OCI-M1 (cell line): ENCODE measurements around the gene MRGPRF.
A peak's percentile ranks its signal among the peaks of the same experiment; 100 is the strongest.
"Not testable (repeated sequence)": the region's sequence is repeated elsewhere in the genome, so short reads cannot be mapped to it uniquely, and the experiment has no call there.

Source experiments
- DNase-seq: peaks from one replicate; lab custom pipeline; 2025; lab: John Stamatoyannopoulos, UW

Gene MRGPRF

DNA sequence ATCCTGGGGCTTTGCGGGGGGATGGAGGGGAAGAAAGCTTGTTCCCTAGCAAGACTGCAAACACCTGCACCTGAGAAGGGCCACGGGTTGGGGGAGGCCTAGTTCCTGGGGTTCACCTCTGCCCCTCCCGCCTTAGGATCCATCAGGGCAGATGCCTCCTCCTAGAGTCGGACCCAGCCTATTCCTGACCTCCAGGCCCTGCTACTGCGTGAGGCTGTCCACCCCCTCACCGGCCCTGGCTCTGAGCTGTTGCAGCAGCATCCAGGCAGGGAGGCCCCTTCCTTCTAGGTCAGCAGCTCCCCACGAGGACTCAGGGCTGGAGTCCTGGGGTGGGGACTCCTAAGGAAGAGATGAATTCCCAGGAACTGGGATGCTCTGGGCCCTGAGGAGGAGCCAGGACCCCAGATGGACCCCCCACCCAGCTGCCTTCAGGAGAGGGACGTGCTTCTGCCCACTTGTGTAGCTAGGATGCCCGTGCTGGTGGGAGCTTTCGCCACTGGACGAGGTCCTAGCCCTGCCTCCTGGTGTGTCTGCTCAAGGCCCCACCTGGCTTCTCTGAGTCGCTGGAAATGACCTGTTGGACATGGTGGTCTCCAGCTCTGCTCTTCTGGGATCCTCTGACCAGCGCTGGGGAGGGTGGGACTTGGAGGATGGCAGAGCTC is 10.3 kb downstream of the MRGPRF start:
- DNase-seq, result no peak

DNA sequence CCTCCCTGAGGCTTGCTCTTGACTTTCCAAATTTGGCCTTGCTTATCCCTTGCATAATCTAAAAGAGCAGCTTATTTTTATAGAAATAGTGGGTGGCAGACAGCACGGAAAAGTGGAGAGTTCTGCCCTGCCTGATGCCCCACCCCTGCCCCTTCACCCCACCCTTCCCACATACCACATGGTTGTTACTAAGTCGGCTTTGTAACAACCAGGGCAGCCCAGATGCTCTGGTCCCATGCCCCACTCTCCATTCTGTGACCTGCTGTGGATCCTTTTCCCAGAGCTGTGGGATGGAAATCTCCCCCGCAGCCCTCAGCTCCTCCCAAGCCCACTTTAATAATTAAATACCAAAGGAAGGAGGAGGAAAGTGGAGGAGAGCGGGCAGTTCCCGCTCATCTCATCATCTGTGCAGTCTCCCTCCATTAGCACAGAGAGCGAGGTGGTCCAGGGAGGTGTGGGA is 10.9 kb downstream of the MRGPRF start:
- DNase-seq, result no peak

DNA sequence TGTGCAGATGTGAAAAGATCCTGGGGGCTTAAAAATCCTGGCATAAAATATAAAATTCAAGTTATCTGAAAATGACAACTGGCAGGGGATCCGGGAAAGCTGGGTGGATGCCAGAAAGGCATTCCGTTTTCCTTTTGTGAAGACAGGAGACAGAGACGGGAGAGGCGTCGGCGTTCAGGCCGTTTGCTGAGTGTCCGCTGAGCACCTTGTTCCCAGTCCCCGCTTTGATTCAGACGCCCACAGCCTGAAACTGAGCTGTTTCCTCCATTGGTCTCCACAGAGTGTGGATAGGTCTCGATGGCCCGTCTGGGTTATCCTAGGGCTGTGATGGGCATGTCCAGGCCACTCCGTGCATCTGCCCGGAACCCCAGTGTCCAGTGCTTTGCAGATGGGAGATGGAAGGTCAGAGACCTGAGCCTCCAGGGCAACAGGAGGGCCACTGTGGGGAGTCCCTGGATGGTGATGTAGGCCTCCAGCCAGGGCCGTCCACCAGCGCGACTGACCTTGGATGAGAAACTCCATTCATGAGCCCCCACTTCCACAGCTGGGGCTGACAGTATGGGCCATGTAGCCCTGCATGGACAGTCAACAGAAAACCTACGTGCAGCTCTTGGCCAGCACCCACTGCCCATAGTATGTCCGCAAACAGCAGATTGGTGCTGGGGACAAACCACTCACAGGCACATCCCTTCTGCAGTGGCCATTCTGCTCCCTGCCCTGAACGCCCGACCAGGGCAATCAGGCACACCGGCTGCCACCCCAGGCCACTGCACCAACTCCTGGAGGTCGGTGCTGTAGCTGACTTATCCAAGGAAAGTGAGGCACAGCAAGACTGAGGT is 11.6 kb downstream of the MRGPRF start:
- no peak for DNase-seq

DNA sequence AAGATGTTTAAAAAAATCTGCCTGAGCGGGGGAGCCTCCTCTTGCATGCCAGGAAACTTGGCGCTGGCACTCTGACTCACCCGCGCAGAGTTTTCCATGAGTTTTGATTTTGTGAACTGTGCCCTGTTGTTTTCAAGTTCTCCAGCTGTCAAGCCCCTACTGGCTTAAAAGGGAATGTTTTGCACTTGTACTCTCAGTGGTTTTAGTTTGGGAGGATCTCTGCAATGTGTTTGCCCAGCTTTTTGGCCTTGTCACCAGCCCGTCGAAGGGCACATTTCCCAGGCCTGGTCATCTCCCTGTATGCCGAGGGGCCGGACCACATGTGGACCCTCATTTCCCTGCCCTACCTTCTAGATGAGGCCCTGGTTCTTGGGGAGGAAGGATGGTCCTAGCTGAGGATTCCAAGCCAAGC is 12.2 kb downstream of the MRGPRF start:
- peak; percentile 65 for DNase-seq

DNA sequence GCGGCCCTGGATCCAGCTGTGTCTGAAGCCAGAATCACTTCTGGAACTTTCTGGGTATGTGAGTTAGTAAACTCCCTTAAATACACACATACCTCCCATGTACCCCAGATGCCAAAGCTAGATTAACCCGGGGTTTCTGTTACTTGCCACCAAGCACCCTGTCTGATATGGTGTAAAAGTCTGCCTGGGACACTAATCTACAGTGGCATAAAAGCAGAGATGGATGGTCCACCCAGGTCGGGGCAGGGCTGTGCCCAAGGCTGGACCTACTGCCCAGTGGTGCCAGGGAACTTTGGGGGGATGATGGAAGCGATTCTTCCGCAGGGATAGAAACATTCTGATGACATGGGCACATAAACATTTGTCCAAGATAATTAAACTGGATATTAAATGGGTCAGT is 12.7 kb downstream of the MRGPRF start:
- DNase-seq, result no peak

DNA sequence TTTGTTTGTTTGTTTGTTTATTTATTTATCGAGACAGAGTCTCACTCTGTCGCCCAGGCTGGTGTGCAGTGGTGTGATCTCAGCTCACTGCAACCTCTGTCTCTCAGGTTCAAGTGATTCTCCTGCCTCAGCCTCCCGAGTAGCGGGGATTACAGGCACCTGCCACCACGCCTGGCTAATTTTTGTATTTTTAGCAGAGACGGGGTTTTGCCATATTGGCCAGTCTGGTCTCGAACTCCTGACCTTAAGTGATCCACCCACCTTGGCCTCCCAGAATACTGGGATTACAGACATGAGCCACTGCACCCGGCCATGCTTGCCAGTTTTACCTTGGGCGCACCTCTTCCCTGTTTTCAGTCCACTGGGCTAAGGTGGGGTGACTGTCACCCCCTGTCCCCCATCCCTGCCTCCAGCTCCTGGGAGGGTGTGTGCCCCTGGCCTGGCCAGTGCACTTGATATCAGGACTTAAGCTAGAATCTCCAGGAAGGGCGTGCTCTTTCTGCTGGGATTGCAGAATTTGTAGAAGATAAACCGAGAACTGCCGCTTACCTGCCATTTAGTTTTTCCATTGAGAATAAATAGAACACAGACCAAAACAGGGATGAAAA is 13.2 kb downstream of the MRGPRF start:
- not testable (repeated sequence) for DNase-seq

DNA sequence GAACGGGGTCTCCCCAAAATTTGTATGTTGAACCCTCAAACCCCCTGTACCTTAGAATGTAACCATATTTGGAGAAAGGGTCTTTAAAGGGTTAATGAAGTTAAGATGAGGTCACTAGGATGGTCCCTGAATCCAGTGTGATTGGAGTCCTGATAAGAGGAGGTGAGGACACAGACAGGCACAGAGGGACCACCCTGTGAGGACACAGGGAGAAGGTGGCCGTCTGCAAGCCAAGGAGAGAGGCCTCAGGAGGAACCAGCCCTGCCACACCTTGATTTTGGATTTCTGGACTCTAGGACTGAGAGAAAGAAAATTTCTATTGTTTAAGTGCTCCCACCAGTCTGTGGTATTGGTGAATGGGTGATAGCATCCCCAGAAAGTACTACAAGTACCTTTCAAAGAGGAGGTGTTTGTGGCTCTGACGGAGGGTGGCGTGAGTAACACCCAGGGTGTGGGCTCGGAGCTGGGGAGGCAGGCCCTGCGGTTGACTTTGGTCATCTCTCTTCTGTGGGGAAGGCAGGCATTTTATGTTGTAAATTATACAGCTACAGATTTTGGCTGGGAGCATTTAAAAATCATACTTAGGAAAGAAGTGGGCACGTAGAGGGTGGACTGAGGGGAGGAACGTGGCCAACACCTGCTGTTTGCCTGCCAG is 13.8 kb downstream of the MRGPRF start:
- no peak for DNase-seq

DNA sequence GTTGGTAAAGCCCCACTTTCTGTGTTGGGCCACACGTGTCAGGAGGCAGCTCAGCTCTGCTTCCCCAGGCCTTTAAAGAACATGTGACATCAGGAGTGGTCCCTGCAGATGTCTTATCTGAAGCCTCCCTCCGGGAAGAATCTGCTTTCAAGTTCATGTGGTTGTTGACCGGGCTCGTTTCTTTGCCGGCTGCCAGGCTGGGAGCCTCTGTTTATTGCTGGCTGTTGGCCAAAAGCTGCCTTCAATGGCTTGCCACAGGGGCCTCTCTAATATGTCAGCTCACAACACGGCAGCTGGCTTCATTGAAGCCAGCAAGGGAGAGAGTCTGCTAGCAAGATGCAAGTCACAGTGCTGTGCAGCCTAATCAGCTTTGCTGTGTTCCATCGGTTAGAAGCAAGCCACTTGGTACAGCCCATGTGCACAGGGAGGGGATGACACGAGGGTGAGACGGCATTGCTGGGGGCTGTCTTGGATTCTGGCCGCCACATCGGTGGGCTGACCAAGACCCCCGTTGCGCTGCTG is 14.6 kb downstream of the MRGPRF start:
- peak; percentile 93 for DNase-seq

DNA sequence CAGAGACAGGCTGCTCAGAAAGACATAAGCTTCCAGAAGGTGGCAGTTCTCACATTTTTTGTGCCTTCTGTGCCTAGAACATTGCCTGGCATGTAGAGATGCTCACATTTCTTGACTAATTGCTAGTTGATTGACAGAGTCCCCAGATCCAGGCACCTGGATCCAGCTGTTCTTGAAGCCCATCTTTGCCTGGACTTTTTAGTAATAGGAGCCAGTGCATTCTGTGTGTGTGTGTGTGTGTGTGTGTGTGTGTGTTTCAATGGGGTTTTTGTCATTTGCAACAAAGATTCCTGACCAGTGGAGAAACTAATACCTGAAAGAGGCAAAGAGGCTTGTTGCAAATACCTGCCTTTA is 15.1 kb downstream of the MRGPRF start:
- DNase-seq, result no peak

DNA sequence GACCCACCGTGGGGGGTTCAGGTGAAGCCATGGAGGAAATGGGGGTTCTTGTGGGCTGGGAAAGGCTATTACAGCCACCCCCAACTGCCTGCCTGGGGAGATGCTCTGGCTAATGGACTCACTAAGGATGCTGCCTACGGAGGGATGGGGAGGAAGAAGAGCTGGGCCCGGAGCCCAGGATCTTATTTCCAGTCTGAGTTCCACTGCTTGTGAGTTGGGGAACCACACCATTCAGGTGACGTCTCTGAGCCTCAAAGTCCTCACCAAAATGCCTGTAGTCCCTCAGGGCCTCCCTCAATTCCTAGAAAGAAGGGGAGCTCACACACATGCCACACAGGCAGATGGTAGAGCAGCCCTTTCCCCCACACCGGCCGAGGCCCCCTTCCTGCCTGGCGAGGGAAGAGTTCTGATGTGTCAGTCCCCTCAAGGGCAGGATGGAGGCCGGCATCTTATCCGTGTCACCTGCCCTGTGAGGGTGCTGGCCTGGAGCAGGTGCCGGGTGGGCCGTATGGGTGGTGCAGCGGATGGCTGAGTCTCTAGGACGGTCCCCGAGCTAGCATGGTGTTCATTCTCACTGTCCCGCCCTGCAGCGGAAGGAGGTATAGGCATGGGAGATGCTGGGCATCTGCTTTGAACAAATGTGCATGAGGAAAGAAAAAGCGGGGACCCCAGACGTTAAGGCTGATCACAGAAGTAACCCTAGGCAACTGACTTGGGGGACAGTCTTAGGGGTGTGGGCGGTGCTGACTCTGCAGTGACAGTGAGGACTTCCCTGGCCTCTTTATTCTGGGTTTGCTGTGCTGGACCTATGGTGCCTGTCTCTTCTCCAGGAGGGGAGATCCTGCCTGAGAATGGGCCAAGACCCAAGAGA is 15.7 kb downstream of the MRGPRF start:
- no peak for DNase-seq

DNA sequence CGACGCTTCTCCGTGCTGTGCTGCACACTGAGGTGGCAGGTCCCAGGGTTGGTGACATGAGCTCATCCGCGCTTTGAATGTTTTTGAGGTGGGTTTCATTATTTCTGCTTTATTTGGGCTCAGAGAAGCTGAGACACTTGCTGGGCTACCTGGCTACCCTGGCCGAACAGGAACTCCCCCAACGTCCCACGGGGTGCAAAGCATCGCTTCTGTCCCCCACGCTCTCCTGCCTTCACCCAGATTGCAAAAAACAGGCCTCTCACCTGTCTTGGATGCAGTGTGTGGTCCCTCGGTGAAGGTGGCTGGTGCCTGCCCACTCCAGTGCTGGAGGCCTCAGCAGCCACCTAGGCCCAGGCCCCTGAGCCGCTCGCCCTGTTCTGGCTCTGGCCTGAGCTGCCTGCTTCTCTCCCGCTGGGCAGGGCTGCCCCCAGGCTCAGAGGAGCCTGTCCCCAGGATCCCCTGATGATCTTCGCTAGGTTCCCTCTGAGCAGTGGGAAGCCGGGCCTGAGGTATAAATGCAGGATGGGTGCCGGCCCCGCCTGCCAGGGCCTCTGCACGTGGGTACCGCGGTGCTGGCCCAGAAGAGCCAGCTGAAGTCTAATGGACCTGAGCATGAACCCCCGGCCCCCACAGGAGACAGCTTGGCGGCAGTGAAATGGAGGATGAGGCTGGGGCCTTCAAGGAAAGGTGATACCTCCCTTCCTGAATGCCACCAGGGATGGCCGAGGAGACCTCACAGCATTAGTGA is 16.5 kb downstream of the MRGPRF start:
- DNase-seq, result no peak

DNA sequence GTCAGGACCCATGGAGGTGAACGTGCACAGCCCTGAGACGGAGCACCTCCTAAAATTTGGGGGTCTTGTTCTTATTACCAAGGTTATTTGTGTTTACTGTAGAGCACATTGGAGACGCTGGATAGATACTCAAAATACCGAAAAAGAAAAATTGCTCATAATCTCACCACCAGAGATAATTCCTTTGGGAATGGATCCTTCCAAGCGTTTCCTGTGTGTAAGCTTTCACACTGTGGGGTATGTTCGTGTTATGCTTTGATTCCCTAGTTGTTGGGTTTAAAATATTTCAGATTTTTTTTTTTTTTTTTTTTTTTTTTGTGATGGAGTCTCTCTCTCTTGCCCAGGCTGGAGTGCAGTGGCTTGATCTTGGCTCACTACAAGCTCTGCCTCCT is 18.2 kb downstream of the MRGPRF start:
- no peak for DNase-seq

DNA sequence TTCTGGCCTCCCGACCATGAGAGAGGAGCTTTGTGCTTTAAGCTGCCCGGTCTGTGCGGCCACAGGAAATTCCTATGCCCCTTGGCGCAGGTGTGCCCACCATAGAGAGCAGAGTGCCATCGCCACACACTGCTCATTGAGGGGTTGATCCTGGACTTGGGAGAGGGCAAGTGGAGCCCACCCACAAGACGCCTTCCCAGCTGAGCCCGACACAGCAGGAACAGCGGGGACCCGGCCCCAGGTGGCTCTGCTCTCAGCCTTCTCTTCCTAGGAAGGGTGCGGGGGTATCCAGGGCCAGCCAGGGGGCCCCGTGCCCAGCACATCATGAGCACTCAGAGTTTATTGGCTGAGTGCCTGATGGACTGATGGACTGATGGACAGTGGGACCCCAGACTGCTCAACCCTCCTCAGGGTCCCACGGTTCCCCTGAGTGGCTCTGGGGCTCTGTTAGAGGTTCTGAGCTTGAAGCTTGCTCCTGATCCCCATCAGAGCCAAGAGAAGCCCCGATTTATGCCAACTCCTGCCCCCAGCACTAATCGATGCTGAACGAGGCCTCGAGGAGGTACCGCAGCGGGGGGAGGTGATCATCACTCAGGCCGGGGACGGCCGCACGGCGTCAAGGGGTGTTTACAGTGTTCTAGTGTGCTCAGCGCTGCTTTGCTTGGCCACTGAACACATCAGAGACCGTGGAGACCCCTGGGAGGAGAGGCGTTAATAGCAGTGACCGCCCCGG is 18.7 kb downstream of the MRGPRF start:
- DNase-seq, result no peak

DNA sequence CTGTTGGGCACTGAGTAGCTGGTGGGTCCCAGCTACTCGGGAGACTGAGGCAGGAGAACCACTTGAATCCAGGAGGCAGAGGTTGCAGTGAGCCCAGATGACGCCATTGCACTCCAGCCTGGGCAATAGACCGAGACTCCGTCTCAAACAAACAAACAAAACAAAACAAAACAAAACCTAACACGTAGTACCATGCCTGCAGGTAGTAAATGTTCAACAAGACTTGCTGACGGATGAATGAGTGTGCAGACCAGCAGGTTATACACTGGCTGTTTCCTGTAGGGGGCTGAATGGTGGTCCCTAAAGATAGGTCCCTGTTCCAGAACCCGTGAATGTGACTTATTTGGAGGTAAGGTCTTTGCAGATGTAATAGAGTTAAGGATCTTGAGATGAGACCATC is 19.5 kb downstream of the MRGPRF start:
- no peak for DNase-seq

DNA sequence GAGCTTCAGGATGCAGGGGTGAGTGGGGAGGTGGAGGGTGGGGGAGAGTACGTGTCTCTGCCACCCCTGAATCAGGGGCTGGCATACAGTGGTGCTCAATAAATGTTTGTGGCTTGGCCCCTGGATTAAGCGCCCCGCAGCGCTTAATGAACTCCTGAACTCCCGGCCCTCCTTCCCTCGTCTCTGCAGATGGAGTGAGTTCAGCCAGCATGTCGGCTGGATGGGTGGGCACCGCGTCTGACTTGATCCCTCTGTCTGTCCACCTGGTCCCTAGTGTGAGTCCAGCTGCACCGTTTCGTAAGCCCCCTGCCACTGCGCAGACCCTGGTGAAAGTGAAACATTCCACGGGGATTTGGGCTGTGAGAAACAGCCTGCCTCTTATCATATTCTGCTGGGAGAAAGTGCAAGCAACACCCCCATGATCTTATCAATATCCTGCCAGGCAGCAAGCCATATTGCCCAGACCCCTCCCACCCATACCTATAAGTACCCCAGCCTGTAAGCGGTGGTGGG is 20.2 kb downstream of the MRGPRF start:
- no peak for DNase-seq

DNA sequence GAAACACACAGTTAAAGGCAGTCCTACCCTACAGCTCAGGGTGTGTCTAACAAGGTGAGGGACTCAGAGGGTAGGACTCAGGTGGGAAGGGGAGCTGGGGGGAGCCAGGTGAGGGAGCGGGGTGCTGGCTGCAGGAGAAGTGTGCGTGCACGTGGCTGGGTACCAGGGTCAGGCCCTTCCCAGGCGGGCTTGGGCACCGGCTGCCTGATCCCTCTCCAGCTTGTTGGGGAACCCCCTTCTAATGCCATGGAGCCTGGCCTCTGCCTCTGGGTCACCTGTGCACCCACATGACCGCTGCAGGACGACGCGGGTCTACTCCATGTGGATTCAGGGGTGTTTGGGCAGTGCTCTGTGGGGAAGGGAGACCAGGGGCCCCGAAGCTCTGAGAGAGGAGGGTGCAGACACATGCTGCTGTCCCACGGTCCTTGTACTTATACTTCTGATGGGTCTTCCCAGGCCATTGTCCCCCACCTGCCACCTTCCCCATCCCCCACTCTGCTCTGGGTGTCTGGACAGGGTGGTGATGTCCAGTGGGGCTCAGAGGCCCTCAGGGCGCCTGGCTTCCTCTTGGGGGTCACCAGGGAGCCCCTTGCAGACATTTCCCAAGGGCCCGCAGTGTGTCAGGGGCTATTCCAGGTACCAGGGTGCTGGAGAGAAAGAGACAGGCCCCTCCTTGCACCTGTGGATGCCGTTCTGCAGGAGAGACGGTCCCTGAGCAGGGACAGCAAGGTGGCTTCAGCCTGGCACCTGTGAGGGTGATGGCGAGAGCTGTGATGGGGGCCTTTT is 21.9 kb downstream of the MRGPRF start:
- no peak for DNase-seq

DNA sequence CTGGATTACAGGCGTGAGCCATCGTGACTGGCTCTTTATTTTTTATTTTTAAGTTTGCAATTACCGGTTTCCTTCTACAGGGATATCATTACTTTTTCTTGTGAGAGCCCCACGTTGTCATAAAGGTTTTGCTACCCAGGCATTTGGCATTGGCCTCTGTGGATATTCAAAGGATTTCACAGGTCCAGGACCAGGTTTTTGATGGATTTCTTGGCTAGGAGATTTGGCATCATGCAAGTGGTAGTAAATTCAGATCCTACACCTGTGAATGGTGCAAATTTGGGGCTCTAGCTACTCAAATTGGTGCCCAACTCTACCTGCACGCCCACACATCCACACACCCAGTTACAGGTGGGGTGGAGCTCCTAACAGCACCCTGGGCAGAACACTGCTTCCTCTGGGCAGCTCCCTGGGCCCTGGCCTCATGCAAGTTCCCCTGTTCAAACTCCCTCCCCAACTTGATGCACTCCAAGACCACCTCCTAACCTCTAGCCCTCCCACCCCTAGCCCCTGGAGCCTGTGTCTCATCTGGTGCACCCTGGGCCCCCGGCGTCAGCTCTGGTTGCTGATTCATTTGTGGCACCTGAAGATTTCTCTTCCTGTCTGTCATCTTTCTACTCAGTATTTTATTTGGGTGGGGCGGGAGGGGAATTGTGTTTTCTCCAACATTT is 23.0 kb downstream of the MRGPRF start:
- no peak for DNase-seq

DNA sequence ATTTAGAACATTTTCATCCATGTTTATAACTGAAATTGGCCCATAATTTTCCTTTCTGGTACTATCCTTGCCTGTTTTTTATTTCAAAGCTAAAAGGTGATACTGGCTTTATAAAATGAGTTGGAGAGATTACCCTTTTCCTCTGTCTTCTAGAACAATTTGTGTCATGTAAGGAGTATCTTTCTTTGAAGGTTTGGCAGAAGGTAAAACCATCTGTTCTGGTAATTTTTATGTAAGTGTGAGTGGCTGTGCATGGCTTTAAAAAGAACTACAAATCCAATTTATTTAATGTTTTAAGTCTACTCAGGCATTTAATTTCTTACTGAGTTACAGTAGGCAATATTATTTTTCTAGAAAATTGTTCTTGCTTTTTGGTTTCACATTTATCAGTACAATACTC is 24.6 kb downstream of the MRGPRF start:
- no peak for DNase-seq
